Tongue (tissue), 3 donors: ENCODE measurements around the gene QPCT. TPM values are rescaled to one million over a fixed set of nuclear protein-coding genes. Genes with fewer than 3 reads are reported as not detected.
A peak's percentile ranks its signal among the peaks of the same experiment; 100 is the strongest.
"Not testable (repeated sequence)": the region's sequence is repeated elsewhere in the genome, so short reads cannot be mapped to it uniquely, and the experiment has no call there.

Experiments used
- DNase-seq: peaks from one replicate; pipeline ENCODE4 v3.0.0-alpha.2; 2015
- small RNA-seq: library from RNA; depleted of rRNA; stranded (forward); fragments of <200 nt; gene quantifications from one replicate; pipeline ENCODE3, GENCODE V24; 2014; ENCODE audit warnings: low replicate concordance
- total RNA-seq: library from RNA; depleted of rRNA; stranded (reverse); fragments of >200 nt; gene quantifications from one replicate; pipeline ENCODE4 v1.2.3, GENCODE V29; 2014

QPCT gene
- total RNA-seq, 1 donor from 2014 or later, result 5.6 TPM

DNA sequence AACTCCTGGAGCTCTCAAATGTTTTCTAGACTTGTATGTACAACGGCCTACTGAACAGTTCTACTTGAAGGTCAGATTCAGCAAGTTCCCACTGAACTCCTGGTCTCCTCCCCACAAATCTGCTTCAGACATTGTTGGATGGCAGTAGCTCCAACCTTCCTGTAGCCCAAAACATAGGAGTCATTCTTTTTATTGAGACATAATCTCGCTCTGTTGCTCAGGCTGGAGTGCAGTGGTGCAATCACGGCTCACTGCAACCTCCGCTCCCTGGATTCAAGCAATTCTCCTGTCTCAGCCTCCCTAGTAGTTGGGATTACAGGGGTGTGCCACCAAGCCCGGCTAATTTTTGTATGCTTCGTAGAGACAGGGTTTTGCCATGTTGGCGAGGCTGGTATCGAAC lies 47.3 kb downstream of the QPCT start:
- no peak for DNase-seq

DNA sequence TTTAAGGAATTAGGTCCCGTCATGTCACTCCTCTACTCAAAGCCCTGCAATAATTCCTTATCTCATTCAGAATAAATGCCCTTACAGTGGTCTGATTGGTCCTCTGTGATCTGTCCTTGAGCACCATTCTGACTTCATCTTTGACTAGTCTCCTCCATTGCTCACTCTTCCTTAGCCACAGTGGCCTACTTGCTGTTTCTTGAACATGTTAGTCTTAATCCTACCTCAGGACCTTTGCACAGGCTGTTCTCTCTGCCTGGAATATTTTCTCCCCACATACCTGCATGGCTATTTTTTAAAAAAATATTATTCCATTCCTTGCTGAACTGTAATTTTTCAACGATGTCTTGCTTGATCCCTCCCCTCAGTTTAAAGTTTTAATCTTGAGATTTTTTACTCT lies 48.0 kb downstream of the QPCT start:
- DNase-seq, result no peak

DNA sequence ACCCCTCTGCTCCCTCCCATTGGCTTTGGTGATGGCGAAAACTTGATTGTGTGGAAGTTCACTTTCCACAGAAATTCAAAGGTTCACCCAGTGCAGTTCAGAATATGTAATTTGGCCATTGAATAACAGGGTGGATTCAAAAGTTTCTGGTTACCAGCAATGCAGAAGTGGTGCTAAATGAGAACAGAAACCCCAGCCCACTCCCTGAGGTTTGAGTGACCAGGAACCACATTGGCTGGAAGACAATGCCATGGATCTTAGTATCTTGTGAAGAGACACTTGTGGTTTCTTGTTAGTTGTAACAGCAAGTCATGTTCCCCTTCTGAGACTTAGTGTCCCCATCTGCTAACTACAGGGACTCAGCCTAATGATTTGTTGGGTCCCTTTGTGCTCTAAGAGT lies 49.8 kb downstream of the QPCT start:
- no peak for DNase-seq

DNA sequence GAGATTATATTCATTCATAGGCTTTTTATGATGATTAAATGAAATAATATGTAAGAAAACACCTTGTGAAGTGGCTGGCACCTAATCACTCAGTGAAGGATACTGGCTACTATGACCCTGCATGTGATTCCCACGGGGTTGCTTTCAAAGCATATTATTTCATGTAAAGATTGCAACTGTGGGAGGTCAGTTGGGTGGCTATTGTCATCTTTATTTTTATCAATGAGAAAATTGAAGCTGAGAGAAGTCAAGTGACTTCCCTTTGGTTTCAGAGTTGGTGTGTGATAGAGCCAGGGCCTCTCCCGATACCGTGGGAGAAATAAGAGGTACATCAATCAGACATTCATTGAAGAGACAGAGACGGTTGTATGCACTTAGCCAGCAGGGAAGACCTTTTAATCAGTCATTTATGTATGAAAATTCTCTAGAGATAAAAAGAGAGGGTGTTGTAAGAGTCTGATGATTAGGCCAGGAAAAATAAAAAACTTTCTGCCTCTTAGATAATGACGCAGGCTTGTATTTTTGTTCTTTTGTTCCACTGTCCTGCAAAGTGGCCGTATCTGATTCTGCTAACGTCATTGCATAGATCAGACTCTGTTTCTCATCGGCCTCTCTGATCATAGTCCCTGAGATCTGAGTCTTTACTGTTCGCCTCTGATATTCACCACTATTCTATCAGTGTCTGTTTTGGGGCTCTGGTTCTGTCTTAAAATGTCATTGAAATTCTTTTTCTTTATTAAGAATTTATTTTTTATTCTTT lies 50.5 kb downstream of the QPCT start:
- no peak for DNase-seq

DNA sequence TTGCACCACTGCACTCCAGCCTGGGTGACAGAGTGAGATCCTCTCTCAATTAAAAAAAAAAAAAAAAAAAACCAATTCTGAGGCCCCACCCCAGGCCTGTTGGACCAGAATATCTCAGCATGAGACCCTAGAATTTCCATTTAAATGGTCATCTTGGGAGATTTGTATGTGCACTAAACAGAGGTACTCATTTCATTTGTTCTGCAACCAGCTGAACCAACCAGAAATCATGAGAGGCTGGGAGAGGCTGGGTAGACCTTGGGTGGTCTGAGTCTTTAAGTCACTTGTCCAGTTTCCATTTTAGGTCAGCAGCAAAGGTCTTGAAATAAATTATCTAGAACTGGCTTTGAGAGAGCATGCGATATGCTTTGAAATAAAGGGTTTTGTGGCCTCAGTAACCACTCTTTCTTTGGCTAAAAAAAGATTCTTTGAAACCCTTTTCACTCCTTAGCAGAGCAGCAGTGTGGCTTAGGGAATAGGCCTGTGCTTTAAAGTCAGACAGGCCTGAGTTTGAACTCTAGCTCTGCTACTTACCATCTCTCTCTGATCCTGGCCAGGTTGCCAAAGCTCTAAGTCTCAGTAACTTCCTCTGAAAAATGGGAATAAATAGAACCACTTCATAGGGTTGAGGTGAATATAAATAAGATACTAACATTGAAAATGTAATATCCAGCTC lies 52.6 kb downstream of the QPCT start:
- no peak for DNase-seq

DNA sequence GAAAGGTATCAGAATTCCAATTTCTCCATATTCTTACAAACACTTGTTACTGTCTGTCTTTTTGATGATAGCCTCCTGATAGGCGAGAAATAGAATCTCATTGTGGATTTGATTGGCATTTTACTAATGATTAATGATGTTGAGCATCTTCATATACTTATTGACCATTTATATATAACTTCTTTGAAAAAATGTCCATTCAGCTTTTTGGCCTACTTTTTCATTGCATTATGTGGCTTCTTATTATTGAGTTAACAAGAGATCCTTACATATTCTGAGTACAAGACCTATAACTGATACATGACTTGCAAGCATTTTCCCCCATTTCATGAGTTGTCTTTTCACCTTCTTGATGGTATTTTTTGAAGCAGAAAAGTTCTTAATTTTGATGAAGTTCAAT lies 54.6 kb downstream of the QPCT start:
- DNase-seq, result no peak

DNA sequence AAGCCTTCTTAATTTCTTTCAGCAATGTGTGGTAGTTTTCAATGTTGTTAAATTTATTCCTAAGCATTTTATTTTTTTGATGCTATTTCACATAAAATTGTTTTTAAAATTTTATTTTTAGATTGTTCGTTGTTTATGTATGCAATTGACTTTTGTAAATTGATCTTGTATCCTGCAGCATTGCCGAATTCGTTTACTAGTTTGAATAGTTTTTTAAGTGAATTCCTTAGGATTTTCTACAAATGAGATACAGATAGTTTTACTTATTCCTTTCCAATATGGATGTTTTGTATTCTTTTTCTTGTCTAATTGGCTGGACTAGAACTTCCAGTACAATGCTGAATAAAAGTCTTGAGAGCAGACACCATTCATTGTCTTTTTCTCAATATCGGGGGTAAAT lies 55.6 kb downstream of the QPCT start:
- DNase-seq, result no peak

DNA sequence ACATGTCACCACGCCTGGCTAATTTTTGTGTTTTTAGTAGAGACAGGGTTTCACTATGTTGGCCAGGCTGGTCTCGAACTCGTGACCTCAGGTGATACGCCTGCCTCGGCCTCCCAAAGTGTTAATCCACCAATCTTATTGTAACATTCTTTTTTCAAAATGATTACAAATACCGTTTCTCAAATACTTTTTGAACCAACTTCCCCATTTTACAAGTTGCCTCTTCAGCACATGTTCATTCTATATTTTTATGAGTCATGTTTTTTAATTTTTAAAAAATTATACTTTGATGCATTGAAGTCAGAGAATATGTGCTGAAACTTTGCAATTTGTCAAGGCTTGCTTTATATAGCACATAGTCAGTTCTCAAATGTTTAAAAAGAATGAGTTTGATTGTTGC lies 58.2 kb downstream of the QPCT start:
- DNase-seq, result no peak

DNA sequence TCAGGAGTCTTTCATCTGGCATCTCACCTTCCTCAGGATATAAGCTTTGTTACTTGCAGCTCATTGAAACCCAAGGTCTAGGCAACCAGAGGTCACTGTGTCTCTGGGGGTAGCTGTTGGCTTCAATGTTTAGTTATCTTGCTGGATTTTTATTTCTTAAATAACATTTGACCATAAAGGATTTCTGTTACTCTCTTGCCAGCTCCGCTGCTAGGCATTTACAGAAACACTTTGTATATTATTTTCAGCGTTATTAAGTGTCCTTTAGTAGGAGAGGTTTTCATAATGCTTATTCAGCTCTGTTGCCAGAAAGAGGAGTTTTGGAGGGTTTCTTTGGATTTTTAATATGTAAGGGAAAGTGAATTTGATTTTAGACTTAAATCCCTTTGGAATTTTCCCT lies 61.4 kb downstream of the QPCT start:
- DNase-seq, result peak; percentile 25

DNA sequence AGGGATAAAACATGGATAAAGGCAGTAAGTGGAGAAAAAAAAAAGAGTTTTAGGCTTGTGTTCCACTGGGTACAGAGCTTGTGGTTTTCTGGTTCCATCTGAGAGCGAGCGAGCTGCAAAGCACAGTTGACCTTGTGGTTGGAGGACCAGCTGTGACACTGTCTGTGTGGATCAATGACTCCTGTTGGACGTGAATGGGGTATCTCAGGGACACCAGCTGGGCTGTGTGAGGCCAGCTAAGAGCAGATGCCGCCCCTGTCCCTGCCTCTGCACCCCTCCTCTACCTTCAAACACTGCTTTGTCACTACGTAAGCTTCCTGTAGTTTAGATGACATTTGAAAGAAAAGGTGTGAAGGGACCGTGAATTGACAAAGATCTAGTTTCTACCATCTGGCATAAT lies 67.8 kb downstream of the QPCT start:
- no peak for DNase-seq

DNA sequence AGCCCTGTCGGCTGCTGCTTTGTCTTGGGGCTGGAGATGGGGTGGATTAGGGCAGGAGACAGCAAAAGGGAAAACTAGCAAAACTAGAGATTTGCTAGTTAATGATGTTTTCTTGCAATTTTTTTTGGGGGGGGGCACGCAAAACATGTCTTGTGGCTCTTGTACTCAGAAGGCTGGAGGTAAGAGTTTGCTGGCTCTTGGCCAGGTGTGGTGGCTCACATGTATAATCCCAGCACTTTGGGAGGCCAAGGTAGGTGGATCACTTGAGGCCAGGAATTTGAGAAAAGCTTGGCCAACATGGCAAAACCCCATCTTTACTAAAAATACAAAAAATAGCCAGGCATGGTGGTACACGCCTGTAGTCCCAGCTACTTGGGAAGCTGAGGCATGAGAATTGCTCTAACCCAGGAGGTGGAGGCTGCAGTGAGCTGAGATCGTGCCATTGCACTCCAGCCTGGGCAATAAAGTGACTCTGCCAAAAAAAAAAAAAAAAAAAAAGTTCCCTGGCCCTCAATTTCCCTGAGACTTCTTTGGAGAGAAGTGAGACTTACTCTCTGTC lies 69.6 kb downstream of the QPCT start:
- not testable (repeated sequence) for DNase-seq

DNA sequence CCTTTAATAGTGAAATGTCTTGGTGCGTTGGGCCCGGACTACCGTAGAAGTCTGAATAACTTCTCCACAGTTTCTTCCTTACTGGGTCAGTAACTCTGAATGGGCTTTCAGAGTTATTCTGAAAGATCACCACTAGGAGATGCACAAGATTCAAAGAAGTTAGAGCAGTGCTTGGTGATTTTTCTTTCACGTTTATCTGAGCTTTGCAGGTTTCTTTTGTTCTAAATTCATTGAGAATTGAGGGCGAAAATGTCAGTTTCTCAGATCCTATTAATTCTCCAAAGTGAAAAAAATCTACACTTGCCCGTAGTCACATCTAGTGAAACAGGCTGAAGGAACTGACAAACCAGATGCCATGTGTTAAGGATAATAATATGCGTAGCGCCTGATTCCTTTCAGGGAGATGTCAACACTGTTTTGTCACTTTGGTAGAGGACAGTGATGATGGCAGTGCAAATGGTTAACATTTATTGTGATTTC lies 70.1 kb downstream of the QPCT start:
- peak; percentile 84 for DNase-seq

DNA sequence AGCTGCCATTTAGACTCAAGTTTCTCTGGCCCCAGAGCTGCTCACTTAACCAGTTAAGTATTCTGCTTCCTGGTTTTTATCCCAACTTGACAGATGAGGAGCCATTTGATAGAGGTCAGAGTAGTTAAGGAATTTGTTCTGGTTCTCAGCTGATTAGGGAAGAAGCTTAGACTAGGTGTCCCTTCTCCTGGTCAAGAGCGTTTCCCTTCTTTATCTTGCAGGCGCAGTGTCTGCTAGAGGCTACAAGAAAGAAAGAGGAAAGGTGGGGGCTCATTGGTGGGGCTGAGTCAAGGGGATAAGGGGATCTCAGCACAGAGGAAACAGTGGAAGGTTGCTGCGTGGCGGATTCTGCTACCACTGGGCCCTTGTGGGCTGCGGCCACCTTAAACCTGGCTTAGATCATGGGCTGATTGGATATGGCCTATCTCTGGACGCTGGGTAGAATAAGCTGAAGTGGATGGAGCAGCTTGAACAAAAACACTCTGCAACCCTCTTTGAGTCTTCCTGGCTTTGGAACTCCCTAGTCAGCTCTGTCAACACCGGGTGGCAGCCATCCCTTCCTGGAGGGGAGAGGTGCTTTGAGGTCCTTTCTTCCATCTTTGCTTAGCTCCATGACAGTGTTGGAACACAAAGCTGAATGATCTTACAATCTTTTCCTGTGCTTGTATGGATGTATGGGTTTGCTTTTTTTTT lies 70.8 kb downstream of the QPCT start:
- peak; percentile 31 for DNase-seq

DNA sequence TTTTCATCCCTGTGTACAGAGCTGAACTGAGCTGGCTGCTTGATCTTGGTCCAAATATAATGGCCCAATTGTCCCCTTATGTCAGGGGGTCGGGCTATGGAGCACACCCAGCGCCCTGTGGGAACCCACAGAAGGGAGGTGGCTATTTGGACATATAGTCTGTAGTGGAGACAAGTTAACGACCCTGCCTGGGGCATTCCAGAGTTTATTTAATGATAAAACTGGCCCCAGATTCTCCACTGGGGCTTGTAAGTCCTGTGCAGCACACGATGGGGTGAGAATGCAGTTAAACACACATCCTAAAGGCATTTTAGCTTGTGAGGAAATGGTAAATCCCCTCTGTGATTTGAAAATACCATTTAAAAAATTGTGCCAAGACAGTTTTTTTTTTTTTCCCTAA lies 72.9 kb downstream of the QPCT start:
- DNase-seq, result no peak

DNA sequence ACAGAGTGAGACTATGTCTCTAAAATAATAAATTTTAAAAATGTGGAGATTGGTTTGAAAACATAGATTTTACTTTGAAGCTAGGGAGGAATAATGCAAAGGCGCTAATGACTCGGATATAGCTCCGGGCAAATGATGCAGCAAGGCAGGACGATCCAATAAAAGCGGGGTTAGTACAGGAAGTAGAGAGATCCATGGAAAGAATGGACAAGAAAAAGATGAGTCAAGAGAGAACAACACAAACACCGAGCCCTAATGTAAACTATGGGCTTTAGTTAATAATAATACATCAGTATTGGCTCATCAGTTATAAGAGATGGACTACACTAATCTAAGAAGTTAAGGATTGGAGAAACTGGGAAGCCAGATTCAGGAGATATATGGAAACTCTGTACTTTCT lies 74.5 kb downstream of the QPCT start:
- DNase-seq, result no peak

DNA sequence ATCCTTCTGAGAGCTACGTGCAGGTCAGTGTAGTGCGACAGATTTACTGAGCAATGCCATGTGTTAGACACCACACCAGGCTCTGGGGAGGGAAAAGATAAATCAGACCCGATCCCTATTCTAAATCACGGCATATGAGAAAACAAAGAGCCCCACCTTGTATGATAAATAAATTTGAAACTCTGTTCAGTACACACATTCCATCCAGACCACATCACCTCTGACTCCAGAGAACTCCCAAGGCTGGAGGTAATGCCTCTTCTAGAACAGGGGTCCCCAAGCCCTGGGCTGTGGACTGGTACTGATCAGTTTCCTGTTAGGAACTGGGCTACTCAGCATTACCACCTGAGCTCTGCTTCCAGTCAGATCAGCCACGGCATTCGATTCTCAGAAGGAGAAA lies 77.3 kb downstream of the QPCT start:
- no peak for DNase-seq

DNA sequence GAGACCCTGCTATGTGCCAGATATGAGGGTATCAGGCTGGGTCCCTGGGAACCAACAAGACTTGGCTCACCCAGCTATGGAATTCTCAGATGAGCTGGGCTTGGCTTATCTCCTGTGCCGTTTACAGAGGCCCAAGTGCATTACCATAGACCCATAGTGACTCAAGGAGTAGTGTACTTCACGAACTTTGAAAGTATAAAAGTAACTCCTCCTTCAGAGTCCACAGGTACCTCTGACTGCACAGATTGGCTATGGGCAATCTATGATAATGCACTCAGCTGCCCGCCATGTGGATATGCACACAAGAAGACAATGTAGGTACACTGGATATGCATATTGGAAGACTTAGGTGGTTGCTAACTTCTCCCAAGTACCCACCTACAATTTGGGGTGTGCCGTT lies 78.4 kb downstream of the QPCT start:
- no peak for DNase-seq

Small RNA genes lying within 50 kb of the gene (small RNA-seq; reads per million reads assigned to genes)
- not detected for gene RNU6-939P

Other genes with a start within 250 kb of the QPCT start
- gene EIF2AK2, start 187.7 kb upstream of the QPCT start, total RNA-seq, result 31.2 TPM
- gene SULT6B1, start 156.0 kb upstream of the QPCT start, total RNA-seq, result not detected
- gene CEBPZOS, start 148.1 kb upstream of the QPCT start, total RNA-seq, result 17.0 TPM
- gene CEBPZ, start 113.0 kb upstream of the QPCT start, total RNA-seq, result 66.3 TPM
- 20.7 TPM for gene NDUFAF7, start 113.0 kb upstream of the QPCT start, total RNA-seq
- 45.6 TPM for gene PRKD3, start 19.8 kb upstream of the QPCT start, total RNA-seq